H1 (cell line): ENCODE data around the gene STAM2. TPM values are rescaled to one million over a fixed set of nuclear protein-coding genes. Genes with fewer than 3 reads are reported as not detected.

Experiments
- CTCF ChIA-PET: fragments of 300-600 bp; sonication (Branson Sonifier 250); formaldehyde crosslinking; loops from one replicate; lab custom pipeline; 2021; ENCODE audit not compliant: partially characterized antibody; lab: Charles Lee
- POLR2A ChIA-PET: fragments of 300-600 bp; sonication (Branson Sonifier 250); formaldehyde crosslinking; loops from one replicate; lab custom pipeline; 2021; ENCODE audit warnings: inconsistent platforms; ENCODE audit not compliant: partially characterized antibody; lab: Charles Lee
- DNase-seq, 2 experiments: peaks; one replicate each; pipeline versions ENCODE4 v3.0.0 to v3.0.0-alpha.2; 2010 to 2022; ENCODE audit warnings: low spot score in 2 of 2, low read depth in 1 of 2, mixed read lengths in 1 of 2
- FAIRE-seq: peaks from 2 replicates; lab custom pipeline; 2011; peaks lifted over from hg19 to GRCh38; lab: Jason Lieb, UNC
- H2AFZ ChIP-seq: 2 replicates; pipeline ENCODE4 v1.8.1; 2012; ENCODE audit warnings: low read length, inconsistent platforms
- H2AK5ac ChIP-seq: 2 replicates; pipeline ENCODE4 v1.6.1; 2013; ENCODE audit warnings: low read depth, low read length
- H2BK120ac ChIP-seq: replicated peaks from 2 replicates; pipeline ENCODE3; 2013; ENCODE audit warnings: low read depth, low read length, inconsistent platforms
- H2BK12ac ChIP-seq: 2 replicates; pipeline ENCODE4 v1.6.1; 2013; ENCODE audit warnings: low read depth, low read length
- H2BK15ac ChIP-seq: 2 replicates; pipeline ENCODE4 v1.6.1; 2013; ENCODE audit warnings: low read length
- H2BK20ac ChIP-seq: 2 replicates; pipeline ENCODE4 v1.6.1; 2013; ENCODE audit warnings: low read length
- H2BK5ac ChIP-seq: 2 replicates; pipeline ENCODE4 v1.6.1; 2013; ENCODE audit warnings: low read depth, low read length
- H3K14ac ChIP-seq: 2 replicates; pipeline ENCODE4 v1.6.1; 2013; ENCODE audit warnings: inconsistent platforms; ENCODE audit not compliant: insufficient read length
- H3K18ac ChIP-seq: 2 replicates; pipeline ENCODE4 v1.6.1; 2013; ENCODE audit warnings: low read length; ENCODE audit errors: extremely low read depth
- H3K23ac ChIP-seq: 2 replicates; pipeline ENCODE4 v1.6.1; 2013; ENCODE audit warnings: inconsistent platforms; ENCODE audit not compliant: insufficient read length
- H3K23me2 ChIP-seq: 2 replicates; pipeline ENCODE4 v1.6.1; 2013; ENCODE audit warnings: low read depth, low read length
- H3K27ac ChIP-seq: 2 replicates; pipeline ENCODE4 v1.6.1; 2011; ENCODE audit warnings: low read depth, low read length, inconsistent platforms
- H3K27me3 ChIP-seq, 4 experiments: replicated peaks in 1 of 4; 1 replicate in 1 of 4; 2 replicates in 3 of 4; pipeline versions ENCODE4 v1.6.1 to v1.8.1; 2011 to 2013; ENCODE audit warnings: low read length in 3 of 4, mild to moderate bottlenecking in 3 of 4, inconsistent platforms in 2 of 4, mixed read lengths in 2 of 4, moderate library complexity in 1 of 4; ENCODE audit not compliant: control insufficient read depth in 3 of 4, insufficient read depth in 3 of 4; ENCODE audit errors: extremely low read depth in 1 of 4
- H3K36me3 ChIP-seq, 4 experiments: 2 replicates each; pipeline versions ENCODE4 v1.6.1 to v1.8.1; 2011 to 2013; ENCODE audit warnings: mild to moderate bottlenecking in 4 of 4, low read length in 3 of 4, moderate library complexity in 2 of 4, control low read depth in 1 of 4, inconsistent platforms in 1 of 4; ENCODE audit not compliant: insufficient read depth in 4 of 4, control insufficient read depth in 2 of 4
- H3K4ac ChIP-seq: replicated peaks from 2 replicates; pipeline ENCODE3; 2013; ENCODE audit warnings: low read length, low read depth, mixed read lengths, inconsistent platforms; ENCODE audit not compliant: insufficient read length
- H3K4me1 ChIP-seq, 4 experiments: replicated peaks in 1 of 4; 1 replicate in 1 of 4; 2 replicates in 3 of 4; pipeline versions ENCODE4 v1.6.1 to v1.8.1; 2011 to 2013; ENCODE audit warnings: low read length in 3 of 4, inconsistent platforms in 2 of 4, mixed read lengths in 1 of 4; ENCODE audit not compliant: insufficient read depth in 4 of 4, control insufficient read depth in 3 of 4
- H3K4me2 ChIP-seq, 2 experiments: 2 replicates each; pipeline versions ENCODE4 v1.6.1 to v1.8.1; 2011 to 2013; ENCODE audit warnings: low read depth in 2 of 2, low read length in 2 of 2, control low read depth in 1 of 2, inconsistent platforms in 1 of 2, mild to moderate bottlenecking in 1 of 2; ENCODE audit not compliant: insufficient read depth in 1 of 2
- H3K4me3 ChIP-seq, 4 experiments: fragments of 200-600, 300-600 bp in 1 of 4; sonication (generic), shearing (Covaris generic), sonication (Bioruptor Twin) in 1 of 4; 2 replicates each; pipeline versions ENCODE4 v1.5.1 to v1.8.1; 2011 to 2016; ENCODE audit warnings: low read length in 4 of 4, low read depth in 3 of 4, control low read depth in 2 of 4, inconsistent platforms in 2 of 4, mild to moderate bottlenecking in 2 of 4, mixed read lengths in 1 of 4, moderate library complexity in 1 of 4; ENCODE audit not compliant: insufficient read depth in 2 of 4; ENCODE audit errors: extremely low read depth in 1 of 4
- H3K56ac ChIP-seq: replicated peaks from 2 replicates; pipeline ENCODE3; 2013; ENCODE audit warnings: low read depth, mild to moderate bottlenecking, mixed read lengths, low read length, inconsistent platforms; ENCODE audit not compliant: insufficient read length
- H3K79me1 ChIP-seq: 2 replicates; pipeline ENCODE4 v1.6.1; 2013; ENCODE audit warnings: low read depth, low read length, control low read depth
- H3K79me2 ChIP-seq, 2 experiments: 2 replicates each; pipeline versions ENCODE4 v1.6.1 to v1.8.1; 2012 to 2013; ENCODE audit warnings: low read length in 2 of 2, mild to moderate bottlenecking in 2 of 2, inconsistent platforms in 1 of 2; ENCODE audit not compliant: insufficient read depth in 2 of 2, control insufficient read depth in 1 of 2
- H3K9ac ChIP-seq, 4 experiments: replicated peaks in 1 of 4; 1 replicate in 1 of 4; 2 replicates in 3 of 4; pipeline versions ENCODE4 v1.6.1 to v1.8.1; 2011 to 2013; ENCODE audit warnings: low read depth in 3 of 4, low read length in 3 of 4, control low read depth in 2 of 4, mild to moderate bottlenecking in 2 of 4, moderate library complexity in 2 of 4, inconsistent platforms in 1 of 4; ENCODE audit errors: extremely low read depth in 1 of 4
- H3K9me3 ChIP-seq, 2 experiments: 2 replicates each; pipeline versions ENCODE4 v1.6.1 to v1.8.1; 2012 to 2013; ENCODE audit warnings: mild to moderate bottlenecking in 2 of 2, moderate library complexity in 2 of 2, control low read depth in 1 of 2, inconsistent platforms in 1 of 2, low read depth in 1 of 2, low read length in 1 of 2, mixed read lengths in 1 of 2; ENCODE audit not compliant: insufficient read depth in 2 of 2
- H4K20me1 ChIP-seq, 2 experiments: replicated peaks in 1 of 2; 2 replicates each; pipeline versions ENCODE3 to v1.8.1; 2011 to 2013; ENCODE audit warnings: inconsistent platforms in 2 of 2, low read length in 2 of 2, mild to moderate bottlenecking in 1 of 2; ENCODE audit not compliant: insufficient read depth in 2 of 2, control insufficient read depth in 1 of 2
- H4K5ac ChIP-seq: 2 replicates; pipeline ENCODE4 v1.6.1; 2013; ENCODE audit warnings: low read length, low read depth, mixed read lengths, inconsistent platforms; ENCODE audit not compliant: insufficient read length
- H4K8ac ChIP-seq: 2 replicates; pipeline ENCODE4 v1.8.0; 2013; ENCODE audit warnings: mild to moderate bottlenecking, moderate library complexity, low read length, inconsistent platforms; ENCODE audit not compliant: insufficient read depth; ENCODE audit errors: extremely low read depth
- H4K91ac ChIP-seq: replicated peaks from 2 replicates; pipeline ENCODE3; 2013; ENCODE audit warnings: low read length, mixed read lengths, inconsistent platforms; ENCODE audit not compliant: insufficient read length
- HDAC2 ChIP-seq, 2 experiments: fragments of 300-600 bp in 1 of 2; sonication (generic) in 1 of 2; IDR thresholded peaks; 2 replicates each; pipeline ENCODE4 v1.6.1; 2011 to 2012; ENCODE audit warnings: low read depth in 2 of 2, low read length in 2 of 2, mild to moderate bottlenecking in 2 of 2, moderate library complexity in 2 of 2, borderline replicate concordance in 1 of 2, inconsistent platforms in 1 of 2
- KDM5A ChIP-seq: fragments of 200-600 bp; IDR thresholded peaks from 2 replicates; pipeline ENCODE4 v1.7.1; 2012; ENCODE audit warnings: mild to moderate bottlenecking, low read length, inconsistent platforms, mixed read lengths
- SIX5 ChIP-seq: IDR thresholded peaks from 2 replicates; pipeline ENCODE4 v1.6.1; 2011; ENCODE audit warnings: mild to moderate bottlenecking, low read depth, low read length
- TCF12 ChIP-seq: IDR thresholded peaks from 2 replicates; pipeline ENCODE4 v1.6.1; 2011; ENCODE audit warnings: low read depth, mild to moderate bottlenecking, low read length
- WGBS, 2 experiments: shearing (Covaris generic) in 1 of 2; methylation state at CpG; one replicate each; pipeline versions ENCODE4 v1.1.6 to v1.1.7; 2013 to 2015; ENCODE audit warnings: low lambda C conversion rate in 2 of 2, mixed read lengths in 2 of 2, inconsistent platforms in 1 of 2, low coverage in 1 of 2, missing lambda C conversion rate in 1 of 2; ENCODE audit not compliant: insufficient replicate concordance in 2 of 2, insufficient coverage in 1 of 2, insufficient read length in 1 of 2; ENCODE audit errors: extremely low coverage in 1 of 2, missing lambda C conversion rate in 1 of 2; 5-methylcytosine and 5-hydroxymethylcytosine counted together
- polyA plus RNA-seq, 7 experiments: library from polyadenylated mRNA; depleted of rRNA in 3 of 7; stranded (reverse) in 5 of 7; unstranded in 2 of 7; fragments of >200 nt in 5 of 7; fragments of 200-250 nt in 2 of 7; gene quantifications; 1 replicate in 5 of 7; 2 replicates in 1 of 7; 4 replicates in 1 of 7; pipeline versions ENCODE4 v1.2.1 to v1.2.3, GENCODE V29; 2011 to 2013; ENCODE audit warnings: missing spikeins in 2 of 7, mixed read lengths in 2 of 7
- total RNA-seq: library from RNA; stranded (reverse); fragmentation: NEBNext Ultra II Directional; extraction: Animal tissue kit (Norgen Biotek cat#: 25700); gene quantifications from 2 replicates; pipeline ENCODE4 v1.2.1, GENCODE V29; 2021
- TF ChIP-seq, protein P1 (sequence below): IDR thresholded peaks from 2 replicates; pipeline ENCODE4 v1.6.1; 2011; ENCODE audit warnings: low read length, improper control_type of control experiment

Gene STAM2
- total and polyA plus RNA-seq, 2 of the 8 experiments (the other 6 are each of a cell fraction or from before 2014, with no cell fraction given) = 5.4 to 9.4 TPM

DNA sequence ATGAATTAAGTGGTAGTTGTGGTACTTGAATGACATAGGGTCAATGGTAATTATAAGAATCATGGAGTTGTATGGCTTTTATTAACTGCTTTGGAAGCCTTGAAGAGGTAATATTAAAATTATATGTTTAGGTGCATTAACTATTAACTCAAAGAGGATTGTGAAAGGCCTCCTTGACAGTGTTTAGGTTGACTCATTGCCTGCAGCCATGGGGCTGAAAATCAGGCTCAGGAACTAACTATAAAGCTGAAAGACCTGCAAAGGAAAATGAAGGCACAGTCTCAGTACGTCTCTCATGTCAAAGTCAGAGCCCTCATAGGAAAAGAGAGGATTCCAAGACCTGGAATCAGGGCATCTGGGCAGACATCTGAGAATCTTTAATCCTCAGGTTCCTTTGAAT is 107.7 kb downstream of the STAM2 start:
- no peak overlapping the region for H2BK5ac ChIP-seq
- no peak for FAIRE-seq
- H4K91ac ChIP-seq = no peak overlapping the region
- no peak overlapping the region for H2AFZ ChIP-seq
- H3K23ac ChIP-seq = no peak overlapping the region
- H4K20me1 ChIP-seq = no peaks in the 10 kb centered on the region
- no peak overlapping the region for H3K4me3 ChIP-seq
- no peaks in the 10 kb centered on the region for H3K27me3 ChIP-seq
- CTCF ChIA-PET = interaction anchor here (0.7 to 1.1 kb wide), 3 partner anchors 11 to 20 kb away, joined by 3 to 5 read pairs (median 4); no protein-coding TSS in a partner anchor
- no peak overlapping the region for H3K9ac ChIP-seq
- no peaks in the 10 kb centered on the region for H3K79me2 ChIP-seq
- H3K4me2 ChIP-seq = no peak overlapping the region
- H3K36me3 ChIP-seq = no peaks in the 10 kb centered on the region
- no peaks in the 10 kb centered on the region for H3K79me1 ChIP-seq
- WGBS, 2 experiments = 71% methylated on average over 1 of the region's 1 CpG; no CpG with 5 or more reads in 1 of the 2 experiments
- H3K18ac ChIP-seq = no peak overlapping the region
- no peak overlapping the region for H2BK120ac ChIP-seq
- no peak overlapping the region for H2AK5ac ChIP-seq
- H3K23me2 ChIP-seq = no peaks in the 10 kb centered on the region
- no peak for DNase-seq
- no peak overlapping the region for H3K27ac ChIP-seq
- H3K56ac ChIP-seq = no peak overlapping the region
- H3K4me1 ChIP-seq = no peaks in the 10 kb centered on the region; a peak in 2 of 7 replicates
- no peaks in the 10 kb centered on the region for H3K9me3 ChIP-seq
- no peak overlapping the region for H3K4ac ChIP-seq
- POLR2A ChIA-PET = no interaction called here
- H2BK12ac ChIP-seq = no peak overlapping the region
- no peak overlapping the region for H2BK20ac ChIP-seq
- no peak overlapping the region for H4K8ac ChIP-seq
- no peak overlapping the region for H3K14ac ChIP-seq
- no peak overlapping the region for H2BK15ac ChIP-seq
- no peak overlapping the region for H4K5ac ChIP-seq
- TF ChIP-seq KDM5A = no peak
- no peak for TF ChIP-seq SIX5
- TF ChIP-seq, protein P1, sequence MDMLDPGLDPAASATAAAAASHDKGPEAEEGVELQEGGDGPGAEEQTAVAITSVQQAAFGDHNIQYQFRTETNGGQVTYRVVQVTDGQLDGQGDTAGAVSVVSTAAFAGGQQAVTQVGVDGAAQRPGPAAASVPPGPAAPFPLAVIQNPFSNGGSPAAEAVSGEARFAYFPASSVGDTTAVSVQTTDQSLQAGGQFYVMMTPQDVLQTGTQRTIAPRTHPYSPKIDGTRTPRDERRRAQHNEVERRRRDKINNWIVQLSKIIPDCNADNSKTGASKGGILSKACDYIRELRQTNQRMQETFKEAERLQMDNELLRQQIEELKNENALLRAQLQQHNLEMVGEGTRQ = no peak
- TF ChIP-seq HDAC2 (IDR thresholded peaks at IDR 0.05; ENCODE audit: borderline replicate concordance in 1 of 2, low read depth in 2 of 2, low read length in 2 of 2) = no peak
- no peak for TF ChIP-seq TCF12
